B cell (primary cell): ENCODE data around the gene COQ10B.

Experiments
- EZH2 ChIP-seq: IDR thresholded peaks from 2 replicates; pipeline ENCODE4 v1.6.1; 2012; ENCODE audit warnings: borderline replicate concordance, low read depth, mild to moderate bottlenecking, moderate library complexity, low read length; ENCODE audit not compliant: insufficient read depth, poor library complexity, severe bottlenecking
- TF ChIP-seq, protein P1 (sequence below): fragments of 200-600 bp; IDR thresholded peaks from one replicate; pipeline ENCODE4 v1.8.0; 2022; ENCODE audit warnings: antibody characterized with exemption, mild to moderate bottlenecking

DNA sequence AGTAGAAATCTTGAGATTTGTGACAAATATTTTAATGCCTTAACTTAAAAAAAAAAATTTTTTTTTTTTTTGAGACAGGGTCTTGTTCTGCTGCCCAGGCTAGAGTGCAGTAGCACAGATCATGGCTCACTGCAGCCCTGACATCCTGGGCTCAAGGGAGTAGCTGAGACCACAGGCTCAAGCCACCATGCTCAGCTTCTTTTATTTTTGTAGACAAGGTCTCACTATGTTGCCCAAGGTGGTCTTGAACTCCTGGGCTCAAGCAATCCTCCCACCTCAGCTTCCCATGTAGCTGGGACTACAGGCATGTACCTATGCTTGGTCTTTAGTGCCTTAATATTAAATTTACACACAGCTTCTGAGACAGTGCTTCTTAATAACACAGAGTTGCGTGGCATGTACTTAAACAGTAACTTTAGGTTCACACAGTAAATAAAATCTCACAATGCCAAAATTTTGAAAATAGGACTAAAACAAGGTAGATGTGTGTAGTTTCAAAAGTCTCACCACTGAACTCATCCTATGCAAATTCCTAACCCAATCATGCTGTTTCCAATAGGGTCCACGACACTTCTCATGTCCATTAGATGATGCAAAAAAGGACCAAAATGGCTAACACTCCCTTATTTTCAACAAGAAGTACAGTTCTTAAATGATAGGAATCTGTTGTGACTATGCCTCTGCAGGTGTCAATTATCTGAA lies 42.2 kb downstream of the COQ10B start:
- TF ChIP-seq, protein P1, sequence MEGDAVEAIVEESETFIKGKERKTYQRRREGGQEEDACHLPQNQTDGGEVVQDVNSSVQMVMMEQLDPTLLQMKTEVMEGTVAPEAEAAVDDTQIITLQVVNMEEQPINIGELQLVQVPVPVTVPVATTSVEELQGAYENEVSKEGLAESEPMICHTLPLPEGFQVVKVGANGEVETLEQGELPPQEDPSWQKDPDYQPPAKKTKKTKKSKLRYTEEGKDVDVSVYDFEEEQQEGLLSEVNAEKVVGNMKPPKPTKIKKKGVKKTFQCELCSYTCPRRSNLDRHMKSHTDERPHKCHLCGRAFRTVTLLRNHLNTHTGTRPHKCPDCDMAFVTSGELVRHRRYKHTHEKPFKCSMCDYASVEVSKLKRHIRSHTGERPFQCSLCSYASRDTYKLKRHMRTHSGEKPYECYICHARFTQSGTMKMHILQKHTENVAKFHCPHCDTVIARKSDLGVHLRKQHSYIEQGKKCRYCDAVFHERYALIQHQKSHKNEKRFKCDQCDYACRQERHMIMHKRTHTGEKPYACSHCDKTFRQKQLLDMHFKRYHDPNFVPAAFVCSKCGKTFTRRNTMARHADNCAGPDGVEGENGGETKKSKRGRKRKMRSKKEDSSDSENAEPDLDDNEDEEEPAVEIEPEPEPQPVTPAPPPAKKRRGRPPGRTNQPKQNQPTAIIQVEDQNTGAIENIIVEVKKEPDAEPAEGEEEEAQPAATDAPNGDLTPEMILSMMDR = no peak
- no peak for TF ChIP-seq EZH2
